RWPE2 (cell line): ENCODE results near the gene SHC4.

Experiments
- ATAC-seq: fragments of 200-7000 bp; cut with Tn5 transposase; 3 replicates; pipeline ENCODE4 v1.9.1; 2021; ENCODE audit warnings: low read depth
- DNase-seq: peaks from one replicate; pipeline ENCODE4 v3.0.0-alpha.2; 2020; ENCODE audit warnings: low spot score
- H3K27ac ChIP-seq: fragments of 450-650 bp; 2 replicates; pipeline ENCODE4 v1.5.1; 2017; ENCODE audit warnings: mild to moderate bottlenecking; ENCODE audit not compliant: poor library complexity, severe bottlenecking
- H3K27me3 ChIP-seq: fragments of 250-450 bp; sonication (Bioruptor Pico); 2 replicates; pipeline ENCODE4 v1.5.1; 2021; ENCODE audit warnings: mild to moderate bottlenecking, moderate library complexity; ENCODE audit not compliant: insufficient read depth, poor library complexity, severe bottlenecking
- H3K36me3 ChIP-seq: fragments of 250-450 bp; sonication (Bioruptor Pico); 2 replicates; pipeline ENCODE4 v1.5.1; 2020; ENCODE audit warnings: low read depth, mild to moderate bottlenecking, moderate library complexity
- H3K4me1 ChIP-seq: fragments of 250-450 bp; sonication (Bioruptor Pico); 2 replicates; pipeline ENCODE4 v1.5.1; 2021; ENCODE audit warnings: mild to moderate bottlenecking, moderate library complexity; ENCODE audit not compliant: insufficient read depth, poor library complexity, severe bottlenecking
- H3K4me3 ChIP-seq: fragments of 250-450 bp; sonication (Bioruptor Pico); 2 replicates; pipeline ENCODE4 v1.5.1; 2021; ENCODE audit warnings: mild to moderate bottlenecking, moderate library complexity; ENCODE audit not compliant: severe bottlenecking
- H3K9me3 ChIP-seq: fragments of 250-450 bp; sonication (Bioruptor Pico); 2 replicates; pipeline ENCODE4 v1.5.1; 2021; ENCODE audit warnings: mild to moderate bottlenecking, moderate library complexity; ENCODE audit not compliant: severe bottlenecking
- TF ChIP-seq, protein P1 (sequence below): fragments of 450-650 bp; IDR thresholded peaks from one replicate; pipeline ENCODE4 v1.5.1; 2017; ENCODE audit warnings: mild to moderate bottlenecking, moderate library complexity; ENCODE audit not compliant: poor library complexity, severe bottlenecking

SHC4 gene

GRCh38 chr15:48992096-48992495 lies 28.4 kb upstream of the SHC4 start:
- DNase-seq (no peak), ATAC-seq (no peak)
- Histone ChIP-seq H3K4me1 (no peaks in the 10 kb centered on the region), H3K27me3 (no peaks in the 10 kb centered on the region), H3K4me3 (no peak overlapping the region), H3K27ac (no peak overlapping the region), H3K36me3 (peaks cover 51% of the 10 kb centered on the region), H3K9me3 (no peaks in the 10 kb centered on the region)
- TF ChIP-seq, protein P1, sequence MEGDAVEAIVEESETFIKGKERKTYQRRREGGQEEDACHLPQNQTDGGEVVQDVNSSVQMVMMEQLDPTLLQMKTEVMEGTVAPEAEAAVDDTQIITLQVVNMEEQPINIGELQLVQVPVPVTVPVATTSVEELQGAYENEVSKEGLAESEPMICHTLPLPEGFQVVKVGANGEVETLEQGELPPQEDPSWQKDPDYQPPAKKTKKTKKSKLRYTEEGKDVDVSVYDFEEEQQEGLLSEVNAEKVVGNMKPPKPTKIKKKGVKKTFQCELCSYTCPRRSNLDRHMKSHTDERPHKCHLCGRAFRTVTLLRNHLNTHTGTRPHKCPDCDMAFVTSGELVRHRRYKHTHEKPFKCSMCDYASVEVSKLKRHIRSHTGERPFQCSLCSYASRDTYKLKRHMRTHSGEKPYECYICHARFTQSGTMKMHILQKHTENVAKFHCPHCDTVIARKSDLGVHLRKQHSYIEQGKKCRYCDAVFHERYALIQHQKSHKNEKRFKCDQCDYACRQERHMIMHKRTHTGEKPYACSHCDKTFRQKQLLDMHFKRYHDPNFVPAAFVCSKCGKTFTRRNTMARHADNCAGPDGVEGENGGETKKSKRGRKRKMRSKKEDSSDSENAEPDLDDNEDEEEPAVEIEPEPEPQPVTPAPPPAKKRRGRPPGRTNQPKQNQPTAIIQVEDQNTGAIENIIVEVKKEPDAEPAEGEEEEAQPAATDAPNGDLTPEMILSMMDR = no peak

- DNase-seq = no peak
- Histone ChIP-seq H3K4me1 (no peaks in the 10 kb centered on the region), H3K27ac (no peak overlapping the region), H3K27me3 (no peaks in the 10 kb centered on the region), H3K9me3 (no peaks in the 10 kb centered on the region), H3K4me3 (no peak overlapping the region), H3K36me3 (peaks cover 28% of the 10 kb centered on the region)
- TF ChIP-seq, protein P1 = no peak
- ATAC-seq = no peak
Observed at GRCh38 chr15:48989170-48989569, 25.5 kb upstream of the SHC4 start.

- H3K4me1 ChIP-seq = no peaks in the 10 kb centered on the region
- H3K27me3 ChIP-seq = no peaks in the 10 kb centered on the region
- no peaks in the 10 kb centered on the region for H3K9me3 ChIP-seq
- no peak overlapping the region for H3K27ac ChIP-seq
- DNase-seq (no peak), ATAC-seq (no peak)
- H3K36me3 ChIP-seq = peaks cover 18% of the 10 kb centered on the region
- TF ChIP-seq, protein P1 = no peak
- no peak overlapping the region for H3K4me3 ChIP-seq
Observed at GRCh38 chr15:48987142-48987541, 23.4 kb upstream of the SHC4 start.

GRCh38 chr15:48986240-48986639 lies 22.5 kb upstream of the SHC4 start:
- ATAC-seq = no peak
- H3K36me3 ChIP-seq = peaks cover 9% of the 10 kb centered on the region
- no peak overlapping the region for H3K4me3 ChIP-seq
- DNase-seq = no peak
- TF ChIP-seq, protein P1 = no peak
- H3K27me3 ChIP-seq = no peaks in the 10 kb centered on the region
- H3K4me1 ChIP-seq = no peaks in the 10 kb centered on the region
- H3K9me3 ChIP-seq = no peaks in the 10 kb centered on the region
- no peak overlapping the region for H3K27ac ChIP-seq

GRCh38 chr15:48985516-48985915 lies 21.8 kb upstream of the SHC4 start:
- Histone ChIP-seq H3K9me3 (no peaks in the 10 kb centered on the region), H3K4me3 (no peak overlapping the region), H3K27ac (no peak overlapping the region), H3K27me3 (no peaks in the 10 kb centered on the region), H3K36me3 (peaks cover 5% of the 10 kb centered on the region), H3K4me1 (no peaks in the 10 kb centered on the region)
- ATAC-seq = no peak
- no peak for DNase-seq
- TF ChIP-seq, protein P1 = no peak
